Chondrocyte (in vitro differentiated cells): ENCODE results near the gene SEMA5A. TPM values are rescaled to one million over a fixed set of nuclear protein-coding genes. Genes with fewer than 3 reads are reported as not detected.

Experiments used
- DNase-seq: peaks from one replicate; pipeline ENCODE4 v3.0.0; 2021; ENCODE audit warnings: mixed read lengths, low spot score
- H3K27ac Mint-ChIP-seq: one replicate; pipeline ENCODE4 v1.8.0; 2021; ENCODE audit warnings: mild to moderate bottlenecking, moderate library complexity, mixed read lengths; ENCODE audit not compliant: unreplicated experiment
- H3K27me3 Mint-ChIP-seq: 2 replicates; pipeline ENCODE4 v1.8.0; 2021; ENCODE audit warnings: low read depth, mixed read lengths
- H3K36me3 Mint-ChIP-seq: 2 replicates; pipeline ENCODE4 v1.8.0; 2021; ENCODE audit warnings: low read depth, mixed read lengths
- H3K4me1 Mint-ChIP-seq: 2 replicates; pipeline ENCODE4 v1.8.0; 2021; ENCODE audit warnings: low read depth, mild to moderate bottlenecking, mixed read lengths
- H3K4me3 Mint-ChIP-seq: one replicate; pipeline ENCODE4 v1.8.0; 2021; ENCODE audit warnings: mild to moderate bottlenecking, moderate library complexity, mixed read lengths; ENCODE audit not compliant: unreplicated experiment
- H3K9me3 Mint-ChIP-seq: 2 replicates; pipeline ENCODE4 v1.8.0; 2021; ENCODE audit warnings: low read depth, mixed read lengths
- total RNA-seq: library from RNA; stranded (reverse); gene quantifications from 3 replicates; pipeline ENCODE4 v1.2.1, GENCODE V29; 2021
- TF ChIP-seq, protein P1 (sequence below): fragments of 200-600 bp; sonication (generic); IDR thresholded peaks from 2 replicates; pipeline ENCODE4 v1.5.0; 2021; ENCODE audit warnings: antibody characterized with exemption, mild to moderate bottlenecking, moderate library complexity

Gene SEMA5A
- total RNA-seq, 1 donor from 2014 or later = 249 TPM

DNA sequence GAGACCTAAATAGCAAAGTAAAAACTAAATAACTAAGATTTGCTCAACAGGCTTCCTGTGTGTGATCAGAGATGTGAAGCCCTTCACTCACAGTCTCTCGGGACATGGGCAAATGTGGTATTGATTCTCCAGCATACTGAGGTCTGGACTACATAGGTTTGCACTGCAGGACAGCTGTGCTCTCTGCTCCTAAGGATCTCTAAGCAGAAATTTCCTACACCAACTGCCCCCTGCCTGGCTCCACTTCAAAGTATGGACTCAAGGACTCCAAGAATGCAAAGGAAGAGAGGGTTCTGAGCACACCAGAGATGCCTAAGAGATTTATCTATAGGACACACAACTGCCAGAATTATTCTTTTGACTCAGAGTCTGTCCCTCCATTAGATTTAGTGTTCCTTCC is 487.2 kb downstream of the SEMA5A start:
- Mint-ChIP-seq H3K27ac (peak overlapping the region; percentile 90), H3K4me3 (no peak overlapping the region), H3K9me3 (no peaks in the 10 kb centered on the region), H3K4me1 (peaks cover 71% of the 10 kb centered on the region), H3K27me3 (no peaks in the 10 kb centered on the region), H3K36me3 (peaks cover 22% of the 10 kb centered on the region)
- TF ChIP-seq, protein P1, sequence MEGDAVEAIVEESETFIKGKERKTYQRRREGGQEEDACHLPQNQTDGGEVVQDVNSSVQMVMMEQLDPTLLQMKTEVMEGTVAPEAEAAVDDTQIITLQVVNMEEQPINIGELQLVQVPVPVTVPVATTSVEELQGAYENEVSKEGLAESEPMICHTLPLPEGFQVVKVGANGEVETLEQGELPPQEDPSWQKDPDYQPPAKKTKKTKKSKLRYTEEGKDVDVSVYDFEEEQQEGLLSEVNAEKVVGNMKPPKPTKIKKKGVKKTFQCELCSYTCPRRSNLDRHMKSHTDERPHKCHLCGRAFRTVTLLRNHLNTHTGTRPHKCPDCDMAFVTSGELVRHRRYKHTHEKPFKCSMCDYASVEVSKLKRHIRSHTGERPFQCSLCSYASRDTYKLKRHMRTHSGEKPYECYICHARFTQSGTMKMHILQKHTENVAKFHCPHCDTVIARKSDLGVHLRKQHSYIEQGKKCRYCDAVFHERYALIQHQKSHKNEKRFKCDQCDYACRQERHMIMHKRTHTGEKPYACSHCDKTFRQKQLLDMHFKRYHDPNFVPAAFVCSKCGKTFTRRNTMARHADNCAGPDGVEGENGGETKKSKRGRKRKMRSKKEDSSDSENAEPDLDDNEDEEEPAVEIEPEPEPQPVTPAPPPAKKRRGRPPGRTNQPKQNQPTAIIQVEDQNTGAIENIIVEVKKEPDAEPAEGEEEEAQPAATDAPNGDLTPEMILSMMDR = no peak
- DNase-seq = no peak

DNA sequence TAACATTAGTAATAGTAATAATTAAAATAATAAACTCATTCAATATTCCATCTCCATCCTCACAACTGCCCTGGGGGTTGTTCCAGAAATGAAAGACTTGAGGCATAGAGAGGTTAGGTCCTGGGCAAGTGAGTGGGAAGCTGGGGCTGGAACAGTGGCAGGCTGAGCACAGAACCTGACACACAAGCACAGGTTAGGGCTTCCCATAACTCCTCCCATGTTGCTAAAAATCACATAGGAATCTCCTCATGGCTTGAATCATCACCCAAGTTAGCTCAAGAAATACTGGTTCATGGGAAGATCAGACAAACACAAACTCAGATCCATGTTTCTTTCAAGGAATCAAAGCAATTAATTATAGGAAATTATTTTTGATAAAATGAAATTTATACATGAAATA is 487.7 kb downstream of the SEMA5A start:
- no peak overlapping the region for H3K4me3 Mint-ChIP-seq
- H3K36me3 Mint-ChIP-seq = peaks cover 26% of the 10 kb centered on the region
- DNase-seq = no peak
- TF ChIP-seq, protein P1 = no peak
- peaks cover 68% of the 10 kb centered on the region for H3K4me1 Mint-ChIP-seq
- peak overlapping the region; percentile 90 for H3K27ac Mint-ChIP-seq
- no peaks in the 10 kb centered on the region for H3K27me3 Mint-ChIP-seq
- H3K9me3 Mint-ChIP-seq = no peaks in the 10 kb centered on the region

DNA sequence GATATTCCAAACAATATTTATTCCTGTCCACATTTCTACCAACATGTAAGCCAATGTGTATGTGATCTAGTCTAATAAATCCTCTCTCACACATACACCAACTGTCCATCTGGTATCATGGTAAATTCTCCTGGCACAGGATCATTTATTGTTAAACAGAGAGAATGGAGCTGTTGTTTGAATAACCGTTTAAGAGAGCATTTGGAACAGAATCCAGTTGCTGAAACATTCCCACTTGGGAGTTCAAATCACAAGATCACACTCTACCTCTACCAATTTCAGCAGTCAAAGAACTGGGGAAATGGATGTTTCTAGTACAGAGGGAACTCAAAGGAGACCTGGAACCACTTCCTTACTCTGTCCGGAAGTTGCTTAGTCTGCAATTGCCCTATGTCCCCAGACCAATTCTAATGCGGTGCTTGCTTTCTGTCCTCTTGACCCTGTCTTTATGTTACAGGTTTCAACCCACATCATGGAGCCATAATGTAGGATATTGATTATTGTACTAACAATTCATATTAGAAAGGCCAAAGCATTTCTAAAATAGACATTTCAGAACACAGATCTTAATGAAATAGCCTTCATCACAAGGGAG is 488.4 kb downstream of the SEMA5A start:
- Mint-ChIP-seq H3K4me3 (no peak overlapping the region), H3K27ac (peak overlapping the region; percentile 49), H3K27me3 (no peaks in the 10 kb centered on the region), H3K4me1 (peaks cover 68% of the 10 kb centered on the region), H3K9me3 (no peaks in the 10 kb centered on the region), H3K36me3 (peaks cover 23% of the 10 kb centered on the region)
- TF ChIP-seq, protein P1 = no peak
- DNase-seq = no peak

DNA sequence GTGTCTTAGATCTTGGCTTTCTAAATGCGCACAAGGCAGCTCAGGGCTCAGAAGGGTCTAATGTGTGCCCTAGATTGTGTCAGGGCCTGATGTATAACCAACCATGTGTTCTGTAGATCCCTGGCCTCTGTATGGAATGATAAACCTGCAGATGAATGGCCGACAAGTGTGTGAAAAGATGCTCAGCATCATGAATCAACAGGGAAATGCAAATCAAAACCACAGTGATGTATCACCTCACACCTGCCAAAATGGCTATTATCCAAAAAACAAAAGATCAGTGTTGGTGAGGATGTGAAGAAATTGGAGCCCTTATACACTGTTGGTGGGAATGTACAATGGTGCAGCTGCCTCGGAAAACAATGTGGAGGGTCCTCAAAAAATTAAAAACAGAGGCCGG is 489.8 kb downstream of the SEMA5A start:
- H3K27me3 Mint-ChIP-seq = no peaks in the 10 kb centered on the region
- peaks cover 18% of the 10 kb centered on the region for H3K36me3 Mint-ChIP-seq
- no peaks in the 10 kb centered on the region for H3K9me3 Mint-ChIP-seq
- no peak overlapping the region for H3K4me3 Mint-ChIP-seq
- no peak for DNase-seq
- TF ChIP-seq, protein P1 = no peak
- peaks cover 64% of the 10 kb centered on the region for H3K4me1 Mint-ChIP-seq
- no peak overlapping the region for H3K27ac Mint-ChIP-seq

DNA sequence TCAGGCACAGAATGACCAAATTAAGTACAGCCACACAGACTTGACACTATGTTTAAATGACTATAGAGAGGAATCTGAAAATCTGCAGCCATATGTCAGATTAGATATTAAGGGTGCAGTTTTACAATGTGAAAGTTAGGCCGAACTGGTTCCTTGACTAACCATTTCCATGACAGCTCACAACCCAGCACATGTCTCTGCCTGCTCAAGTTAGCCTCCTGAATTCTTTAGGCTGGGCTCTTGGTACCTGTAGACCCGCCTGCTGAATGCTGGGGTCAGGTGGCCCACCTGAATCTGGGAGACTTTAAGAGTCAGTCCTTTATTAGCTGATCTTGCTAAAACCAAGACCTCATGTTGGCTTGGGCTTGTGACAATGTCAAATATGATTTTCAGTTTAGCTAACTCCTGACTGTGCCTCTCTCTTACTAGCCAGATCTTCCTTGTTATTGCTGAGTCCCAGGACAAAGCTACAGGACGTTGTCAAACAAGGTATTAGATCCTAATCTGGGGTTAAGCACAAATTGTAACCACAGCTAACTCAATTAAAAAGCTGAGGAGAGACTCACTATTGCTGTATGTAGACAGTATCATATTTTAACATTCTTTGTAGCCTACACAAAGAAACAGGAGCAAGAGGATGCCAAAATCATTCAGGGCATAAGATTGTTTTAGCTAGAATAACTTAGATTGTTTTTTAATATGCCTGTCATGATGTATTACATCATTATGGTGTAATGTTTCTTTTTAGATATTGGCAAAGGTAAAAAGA is 490.9 kb downstream of the SEMA5A start:
- Mint-ChIP-seq H3K36me3 (peaks cover 25% of the 10 kb centered on the region), H3K4me1 (peaks cover 53% of the 10 kb centered on the region), H3K27me3 (no peaks in the 10 kb centered on the region), H3K9me3 (no peaks in the 10 kb centered on the region), H3K4me3 (no peak overlapping the region), H3K27ac (peak overlapping the region; percentile 79)
- TF ChIP-seq, protein P1 = no peak
- no peak for DNase-seq
